Astrocyte of the cerebellum (primary cell): ENCODE results near the gene PIGW.
"Not testable (repeated sequence)": the region's sequence is repeated elsewhere in the genome, so short reads cannot be mapped to it uniquely, and the experiment has no call there.

Source experiments
- DNase-seq: peaks from one replicate; pipeline ENCODE4 v3.0.0-alpha.2; 2011; ENCODE audit warnings: low read depth
- H3K4me3 ChIP-seq: 2 replicates; pipeline ENCODE4 v1.5.1; 2011; ENCODE audit warnings: mild to moderate bottlenecking, low read depth, low read length, moderate library complexity
- CTCF ChIP-seq: IDR thresholded peaks from 2 replicates; pipeline ENCODE4 v1.5.1; 2012; ENCODE audit warnings: low read length, low read depth, moderate library complexity, mild to moderate bottlenecking; ENCODE audit errors: missing control alignments
- in situ Hi-C: cut with HindIII; loops from 2 replicates; pipeline ENCODE4 v1.10.0; 2017; ENCODE audit warnings: low sequenced_read_pairs

Gene PIGW

GRCh38 chr17:36507266-36507665 is 27.5 kb upstream of the PIGW start:
- in situ Hi-C loops = no loop called here
- H3K4me3 ChIP-seq = no peak overlapping the region
- DNase-seq = no peak
- no peak for TF ChIP-seq CTCF

- H3K4me3 ChIP-seq, DNase-seq, in situ Hi-C loops: not testable (repeated sequence)
Measured at GRCh38 chr17:36508439-36508838, 26.3 kb upstream of the PIGW start.

GRCh38 chr17:36509272-36509985 is 25.4 kb upstream of the PIGW start:
- TF ChIP-seq CTCF = no peak
- in situ Hi-C loops = no loop called here
- H3K4me3 ChIP-seq = no peak overlapping the region
- no peak for DNase-seq

GRCh38 chr17:36510636-36511035 is 24.2 kb upstream of the PIGW start:
- TF ChIP-seq CTCF = no peak
- no peak for DNase-seq
- no peak overlapping the region for H3K4me3 ChIP-seq
- in situ Hi-C loops = no loop called here

- DNase-seq = no peak
- no peak overlapping the region for H3K4me3 ChIP-seq
- in situ Hi-C loops = no loop called here
- no peak for TF ChIP-seq CTCF
Measured at GRCh38 chr17:36511216-36511615, 23.6 kb upstream of the PIGW start.

GRCh38 chr17:36512641-36513040 is 22.1 kb upstream of the PIGW start:
- in situ Hi-C loops = no loop called here
- TF ChIP-seq CTCF = no peak
- DNase-seq = no peak
- H3K4me3 ChIP-seq = no peak overlapping the region

- no peak overlapping the region for H3K4me3 ChIP-seq
- in situ Hi-C loops = no loop called here
- DNase-seq = no peak
- no peak for TF ChIP-seq CTCF
Measured at GRCh38 chr17:36514856-36515255, 19.9 kb upstream of the PIGW start.
